Epithelial cell of proximal tubule (primary cell): ENCODE data around the gene BACE2. TPM values are rescaled to one million over a fixed set of nuclear protein-coding genes. Genes with fewer than 3 reads are reported as not detected.

ENCODE experiments used
- DNase-seq: peaks from one replicate; pipeline ENCODE4 v3.0.0-alpha.2; 2011; ENCODE audit warnings: low read depth
- H3K4me3 ChIP-seq: 2 replicates; pipeline ENCODE4 v1.5.1; 2011; ENCODE audit warnings: low read depth, mild to moderate bottlenecking, low read length
- total RNA-seq: library from RNA; depleted of rRNA; stranded (reverse); fragments of >200 nt; gene quantifications from 2 replicates; pipeline ENCODE4 v1.2.3, GENCODE V29; 2015
- TF ChIP-seq, protein P1 (sequence below): conservative IDR thresholded peaks from 2 replicates; pipeline ENCODE4 v1.5.1; 2012; ENCODE audit warnings: low read depth, mild to moderate bottlenecking, low read length

BACE2 gene
- total RNA-seq, 1 donor from 2014 or later: 60.9 TPM

DNA sequence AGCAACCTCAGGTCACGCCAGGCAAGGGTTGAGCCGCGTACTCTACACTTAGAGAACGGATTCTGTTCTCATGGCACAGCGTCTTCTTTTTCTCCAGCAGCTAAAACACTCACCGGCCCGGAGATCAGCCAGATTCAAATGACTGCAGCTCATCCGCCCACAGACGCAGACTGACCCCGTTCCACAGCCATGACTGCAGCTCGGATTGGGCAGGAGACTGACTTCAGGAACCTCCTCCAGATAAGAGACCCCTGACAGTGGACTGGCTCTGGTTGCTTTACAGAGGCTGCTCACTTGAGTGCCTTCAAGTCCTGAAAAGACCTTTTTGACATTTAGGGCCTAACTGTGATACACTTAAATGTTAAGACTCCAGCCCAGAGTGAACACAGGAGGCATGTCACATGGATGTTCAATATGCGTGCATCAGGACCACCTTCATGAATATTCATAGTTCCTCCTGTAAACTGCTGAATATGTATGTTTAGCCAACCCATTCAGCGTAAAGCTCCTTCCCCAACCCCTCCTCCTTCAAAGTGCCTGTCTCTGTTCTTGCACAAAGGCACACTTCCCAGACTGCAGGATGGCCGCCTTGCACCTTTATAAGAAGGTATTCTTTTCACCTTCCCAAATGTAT, 42.6 kb downstream of the BACE2 start:
- TF ChIP-seq, protein P1, sequence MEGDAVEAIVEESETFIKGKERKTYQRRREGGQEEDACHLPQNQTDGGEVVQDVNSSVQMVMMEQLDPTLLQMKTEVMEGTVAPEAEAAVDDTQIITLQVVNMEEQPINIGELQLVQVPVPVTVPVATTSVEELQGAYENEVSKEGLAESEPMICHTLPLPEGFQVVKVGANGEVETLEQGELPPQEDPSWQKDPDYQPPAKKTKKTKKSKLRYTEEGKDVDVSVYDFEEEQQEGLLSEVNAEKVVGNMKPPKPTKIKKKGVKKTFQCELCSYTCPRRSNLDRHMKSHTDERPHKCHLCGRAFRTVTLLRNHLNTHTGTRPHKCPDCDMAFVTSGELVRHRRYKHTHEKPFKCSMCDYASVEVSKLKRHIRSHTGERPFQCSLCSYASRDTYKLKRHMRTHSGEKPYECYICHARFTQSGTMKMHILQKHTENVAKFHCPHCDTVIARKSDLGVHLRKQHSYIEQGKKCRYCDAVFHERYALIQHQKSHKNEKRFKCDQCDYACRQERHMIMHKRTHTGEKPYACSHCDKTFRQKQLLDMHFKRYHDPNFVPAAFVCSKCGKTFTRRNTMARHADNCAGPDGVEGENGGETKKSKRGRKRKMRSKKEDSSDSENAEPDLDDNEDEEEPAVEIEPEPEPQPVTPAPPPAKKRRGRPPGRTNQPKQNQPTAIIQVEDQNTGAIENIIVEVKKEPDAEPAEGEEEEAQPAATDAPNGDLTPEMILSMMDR: no peak
- no peak overlapping the region for H3K4me3 ChIP-seq
- DNase-seq: no peak

DNA sequence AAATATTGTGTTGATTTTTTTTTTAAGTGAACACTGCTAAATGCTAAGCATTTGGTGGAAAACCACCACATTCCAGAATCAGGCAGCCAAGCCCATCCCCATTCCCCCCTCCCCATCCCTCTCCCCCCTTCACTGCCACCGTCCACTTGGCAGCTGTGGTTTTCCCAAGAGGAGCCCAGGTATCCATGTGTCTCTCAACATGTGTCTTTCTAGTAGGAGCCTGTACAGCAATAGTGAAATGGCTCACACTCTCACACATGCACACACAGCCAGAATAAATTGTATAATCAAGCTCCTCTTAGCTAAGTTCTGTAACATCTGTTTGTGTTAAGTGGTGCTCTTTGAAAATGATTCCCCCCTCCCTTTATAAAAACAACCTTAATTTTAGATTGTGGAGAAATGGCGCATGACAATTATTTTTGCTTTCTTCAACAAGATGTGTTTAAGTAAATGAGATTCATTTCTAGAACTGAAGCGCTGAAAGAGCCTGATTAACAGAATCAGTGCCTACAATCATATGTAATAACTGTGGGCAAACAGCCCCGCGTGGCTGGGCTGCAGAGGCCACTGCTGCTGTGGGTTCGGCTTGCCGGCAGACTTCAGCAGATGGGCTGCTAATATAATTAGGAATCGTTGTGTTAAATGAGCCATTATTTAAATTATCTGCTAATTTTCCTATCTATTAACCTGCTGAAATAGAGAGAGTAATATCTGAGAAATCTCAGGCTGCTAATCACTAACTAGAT, 43.3 kb downstream of the BACE2 start:
- DNase-seq: no peak
- TF ChIP-seq, protein P1: no peak
- no peak overlapping the region for H3K4me3 ChIP-seq

- TF ChIP-seq, protein P1: no peak
- no peak overlapping the region for H3K4me3 ChIP-seq
- DNase-seq: no peak
Measured at GRCh38 chr21:41213021-41213420, 45.1 kb downstream of the BACE2 start.

GRCh38 chr21:41215856-41216408, 48.0 kb downstream of the BACE2 start:
- H3K4me3 ChIP-seq: no peak overlapping the region
- TF ChIP-seq, protein P1: no peak
- DNase-seq: no peak

- TF ChIP-seq, protein P1: no peak
- H3K4me3 ChIP-seq: no peak overlapping the region
- DNase-seq: no peak
Measured at GRCh38 chr21:41216486-41216885, 48.5 kb downstream of the BACE2 start.

DNA sequence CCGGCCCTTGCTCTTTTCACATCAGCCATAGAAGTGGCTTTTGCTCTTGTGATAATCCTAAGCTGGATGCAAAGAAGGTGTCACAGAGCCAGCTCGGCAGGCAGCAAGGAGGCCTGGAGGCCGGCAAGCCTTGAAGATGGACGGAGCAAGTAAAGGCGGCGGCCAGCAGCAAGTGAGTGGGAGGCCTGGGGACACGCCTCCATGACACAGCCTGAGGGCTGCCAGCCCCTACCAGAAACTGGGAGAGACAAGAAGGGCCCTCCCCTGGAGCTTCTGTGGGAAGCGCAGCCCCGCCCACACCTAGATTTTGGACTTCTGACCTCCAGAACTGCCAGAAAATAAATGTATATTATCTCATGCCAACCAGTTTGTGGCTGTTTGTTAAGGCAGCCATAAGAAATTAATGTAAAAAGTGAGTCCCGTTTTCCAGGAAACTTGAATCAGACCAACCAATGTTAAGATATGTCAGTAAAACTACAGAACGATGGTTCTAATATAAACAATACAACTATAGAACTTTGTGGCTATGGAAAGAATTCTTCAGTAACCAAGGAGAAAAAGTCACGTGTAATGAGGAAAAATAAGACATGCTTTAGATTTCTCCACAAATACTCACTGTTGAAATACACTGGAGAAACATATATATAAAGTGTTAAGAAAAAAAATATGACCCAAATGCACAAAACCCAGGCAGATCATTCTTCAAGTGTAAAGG, 49.9 kb downstream of the BACE2 start:
- no peak for DNase-seq
- H3K4me3 ChIP-seq: no peak overlapping the region
- TF ChIP-seq, protein P1: no peak
